CD14-positive monocyte (primary cell): ENCODE data around the gene MSLN. TPM values are rescaled to one million over a fixed set of nuclear protein-coding genes. Genes with fewer than 3 reads are reported as not detected.

ENCODE experiments used
- DNase-seq, 3 donors: peaks; one replicate each; pipeline ENCODE4 v3.0.0-alpha.2; 2011 to 2022
- H2AFZ ChIP-seq: 2 replicates; pipeline ENCODE4 v1.6.0; 2012; ENCODE audit warnings: mild to moderate bottlenecking, low read depth, low read length, inconsistent platforms; ENCODE audit not compliant: insufficient read depth, poor library complexity, severe bottlenecking
- H3K27ac ChIP-seq, 2 donors: 1 replicate in 1 of 2; 2 replicates in 1 of 2; pipeline ENCODE4 v1.5.1; 2012 to 2013; ENCODE audit warnings: low read length in 2 of 2, control low read depth in 1 of 2, inconsistent platforms in 1 of 2, low read depth in 1 of 2, mild to moderate bottlenecking in 1 of 2
- H3K27me3 ChIP-seq, 2 donors: one replicate each; pipeline versions ENCODE4 v1.6.0 to v1.6.1; 2011 to 2013; ENCODE audit warnings: low read length in 2 of 2; ENCODE audit not compliant: control insufficient read depth in 2 of 2, insufficient read depth in 2 of 2
- H3K36me3 ChIP-seq, 2 donors: replicated peaks in 1 of 2; 1 replicate in 1 of 2; 2 replicates in 1 of 2; pipeline versions ENCODE4 v1.5.1 to v1.6.1; 2012 to 2013; ENCODE audit warnings: low read length in 2 of 2, control low read depth in 1 of 2, inconsistent platforms in 1 of 2, mild to moderate bottlenecking in 1 of 2; ENCODE audit not compliant: insufficient read depth in 2 of 2, control insufficient read depth in 1 of 2
- H3K4me1 ChIP-seq, 2 donors: 1 replicate in 1 of 2; 2 replicates in 1 of 2; pipeline versions ENCODE4 v1.5.1 to v1.6.1; 2012 to 2013; ENCODE audit warnings: low read length in 2 of 2, control low read depth in 1 of 2, inconsistent platforms in 1 of 2, mild to moderate bottlenecking in 1 of 2, moderate library complexity in 1 of 2; ENCODE audit not compliant: insufficient read depth in 2 of 2, control insufficient read depth in 1 of 2
- H3K4me2 ChIP-seq: replicated peaks from 2 replicates; pipeline ENCODE3; 2012; ENCODE audit warnings: low read length, moderate library complexity, mild to moderate bottlenecking; ENCODE audit not compliant: poor library complexity, severe bottlenecking; ENCODE audit errors: extremely low read depth
- H3K4me3 ChIP-seq, 3 experiments: fragments of 200-600 bp in 1 of 3; sonication (generic) in 1 of 3; replicated peaks in 1 of 3; 1 replicate in 2 of 3; 2 replicates in 1 of 3; pipeline ENCODE4 v1.5.1; 2011 to 2013; ENCODE audit warnings: low read length in 3 of 3, mild to moderate bottlenecking in 3 of 3, control low read depth in 2 of 3, low read depth in 2 of 3, inconsistent platforms in 1 of 3, moderate library complexity in 1 of 3
- H3K79me2 ChIP-seq: 2 replicates; pipeline ENCODE4 v1.6.0; 2012; ENCODE audit warnings: mild to moderate bottlenecking, control low read depth, inconsistent platforms, low read length, moderate library complexity; ENCODE audit not compliant: insufficient read depth
- H3K9ac ChIP-seq: 2 replicates; pipeline ENCODE4 v1.6.0; 2017; ENCODE audit warnings: low read length, mild to moderate bottlenecking; ENCODE audit not compliant: insufficient read depth, poor library complexity, severe bottlenecking
- H3K9me3 ChIP-seq, 2 donors: replicated peaks in 1 of 2; 1 replicate in 1 of 2; 2 replicates in 1 of 2; pipeline versions ENCODE4 v1.5.1 to v1.6.1; 2012 to 2013; ENCODE audit warnings: low read length in 2 of 2, control low read depth in 1 of 2; ENCODE audit not compliant: control insufficient read depth in 1 of 2, insufficient read depth in 1 of 2
- H4K20me1 ChIP-seq: 2 replicates; pipeline ENCODE4 v1.6.0; 2012; ENCODE audit warnings: mild to moderate bottlenecking, low read length, control low read depth, moderate library complexity; ENCODE audit not compliant: insufficient read depth
- H3K27ac Mint-ChIP-seq, 7 donors: one replicate each; pipeline ENCODE4 v1.8.0; 2020; ENCODE audit warnings: mild to moderate bottlenecking in 7 of 7, mixed read lengths in 7 of 7, moderate library complexity in 6 of 7, inconsistent platforms in 2 of 7
- H3K27me3 Mint-ChIP-seq, 3 donors: one replicate each; pipeline ENCODE4 v1.8.0; 2021 to 2022; ENCODE audit warnings: low read depth in 3 of 3, mild to moderate bottlenecking in 3 of 3, mixed read lengths in 3 of 3, moderate library complexity in 3 of 3, inconsistent platforms in 1 of 3
- H3K36me3 Mint-ChIP-seq, 2 donors: one replicate each; pipeline ENCODE4 v1.8.0; 2020; ENCODE audit warnings: mixed read lengths in 2 of 2, inconsistent platforms in 1 of 2, mild to moderate bottlenecking in 1 of 2
- H3K4me1 Mint-ChIP-seq: one replicate; pipeline ENCODE4 v1.8.0; 2020; ENCODE audit warnings: mild to moderate bottlenecking, mixed read lengths
- H3K4me3 Mint-ChIP-seq, 2 donors: one replicate each; pipeline ENCODE4 v1.8.0; 2020; ENCODE audit warnings: mild to moderate bottlenecking in 2 of 2, mixed read lengths in 2 of 2, moderate library complexity in 1 of 2
- H3K9me3 Mint-ChIP-seq, 7 donors: one replicate each; pipeline ENCODE4 v1.8.0; 2020 to 2022; ENCODE audit warnings: mixed read lengths in 7 of 7, mild to moderate bottlenecking in 6 of 7, moderate library complexity in 6 of 7, inconsistent platforms in 2 of 7
- CTCF ChIP-seq: fragments of 200-600 bp; IDR thresholded peaks from one replicate; pipeline ENCODE4 v1.8.0; 2022; ENCODE audit warnings: antibody characterized with exemption, mild to moderate bottlenecking
- WGBS: methylation state at CpG from one replicate; pipeline ENCODE4 v1.1.5; 2013; ENCODE audit warnings: missing lambda C conversion rate; ENCODE audit not compliant: insufficient coverage; 5-methylcytosine and 5-hydroxymethylcytosine counted together
- intact Hi-C, 2 donors: fragments of 100-400 bp; cut with micrococcal nuclease; formaldehyde crosslinking; loops; one replicate each; pipeline versions ENCODE4 v1.15.0 to v1.15.1; 2023
- polyA plus RNA-seq, 3 donors: library from polyadenylated mRNA; depleted of rRNA in 1 of 3; unstranded in 2 of 3; stranded (reverse) in 1 of 3; fragments of 300-500 nt in 2 of 3; fragments of >200 nt in 1 of 3; fragmentation: Illumina TruSeq in 2 of 3; gene quantifications; 1 replicate in 2 of 3; 2 replicates in 1 of 3; pipeline ENCODE4 v1.2.3, GENCODE V29; 2012 to 2021

The MSLN gene
- polyA plus RNA-seq, 3 donors: 0.07 to 0.29 TPM; not detected in 1

- Histone ChIP-seq H3K4me3 (no peak overlapping the region), H3K4me2 (no peak overlapping the region), H3K79me2 (peaks cover 17% of the 10 kb centered on the region), H3K36me3 (peaks cover 0 to 4% of the 10 kb centered on the region in 2 donors), H4K20me1 (peaks cover 6% of the 10 kb centered on the region), H3K9me3 (no peaks in the 10 kb centered on the region), H2AFZ (no peak overlapping the region), H3K4me1 (peaks cover 12 to 18% of the 10 kb centered on the region in 2 donors), H3K9ac (no peak overlapping the region), H3K27ac (no peak overlapping the region), H3K27me3 (no peaks in the 10 kb centered on the region)
- no peak for DNase-seq
- intact Hi-C loops: no loop called here
- peaks cover 0 to 2% (median 2%) of the 10 kb centered on the region in 3 donors for H3K27me3 Mint-ChIP-seq
- peaks cover 0 to 3% (median 0%) of the 10 kb centered on the region in 7 donors for H3K9me3 Mint-ChIP-seq
- peaks cover 10 to 26% of the 10 kb centered on the region in 2 donors for H3K36me3 Mint-ChIP-seq
- H3K4me3 Mint-ChIP-seq: no peak overlapping the region
- 92% methylated on average over 41 of the region's 46 CpGs for whole genome bisulfite sequencing
- no peak overlapping the region for H3K27ac Mint-ChIP-seq
- TF ChIP-seq CTCF: no peak
- H3K4me1 Mint-ChIP-seq: peaks cover 6% of the 10 kb centered on the region
Observed at GRCh38 chr16:792221-792995, 31.9 kb downstream of the MSLN start.

- 96% methylated on average over 8 of the region's 8 CpGs for WGBS
Observed at GRCh38 chr16:793414-793813, 32.9 kb downstream of the MSLN start.

More at GRCh38 chr16:793414-793813, 32.9 kb downstream of the MSLN start:
- intact Hi-C loops: no loop called here
- Histone ChIP-seq H3K4me3 (no peak overlapping the region), H3K36me3 (peaks cover 0 to 4% of the 10 kb centered on the region in 2 donors), H3K4me1 (peaks cover 7 to 13% of the 10 kb centered on the region in 2 donors), H3K27me3 (no peaks in the 10 kb centered on the region), H2AFZ (no peak overlapping the region), H3K9ac (no peak overlapping the region), H3K27ac (no peak overlapping the region), H3K4me2 (no peak overlapping the region), H3K9me3 (no peaks in the 10 kb centered on the region), H4K20me1 (no peaks in the 10 kb centered on the region), H3K79me2 (peaks cover 10% of the 10 kb centered on the region)
- DNase-seq: no peak
- peaks cover 13 to 34% of the 10 kb centered on the region in 2 donors for H3K36me3 Mint-ChIP-seq
- no peak for TF ChIP-seq CTCF
- peaks cover 2% of the 10 kb centered on the region for H3K4me1 Mint-ChIP-seq
- H3K27me3 Mint-ChIP-seq: peaks cover 0 to 3% (median 3%) of the 10 kb centered on the region in 3 donors
- no peak overlapping the region for H3K27ac Mint-ChIP-seq
- H3K9me3 Mint-ChIP-seq: peaks cover 0 to 4% (median 0%) of the 10 kb centered on the region in 7 donors
- H3K4me3 Mint-ChIP-seq: no peak overlapping the region
